Ovary (tissue), 9 donors: ENCODE results near the gene KANK3. TPM values are rescaled to one million over a fixed set of nuclear protein-coding genes. Genes with fewer than 3 reads are reported as not detected.

Experiments
- DNase-seq, 5 donors: peaks; one replicate each; pipeline ENCODE4 v3.0.0-alpha.2; 2019 to 2020
- H3K27ac ChIP-seq, 2 donors: fragments of 200-600 bp; one replicate each; pipeline versions ENCODE4 v1.5.1 to v1.8.0; 2019 to 2022
- H3K27me3 ChIP-seq: fragments of 200-600 bp; one replicate; pipeline ENCODE4 v1.8.0; 2022
- H3K36me3 ChIP-seq: fragments of 200-600 bp; sonication (generic); one replicate; pipeline ENCODE4 v1.5.1; 2019
- H3K4me1 ChIP-seq: one replicate; pipeline ENCODE4 v1.8.1; 2013; ENCODE audit warnings: mild to moderate bottlenecking, moderate library complexity; ENCODE audit not compliant: insufficient read depth
- H3K4me3 ChIP-seq: fragments of 200-600 bp; sonication (generic); one replicate; pipeline ENCODE4 v1.5.1; 2017
- H3K9me3 ChIP-seq, 2 donors: fragments of 200-600 bp in 1 of 2; sonication (generic) in 1 of 2; one replicate each; pipeline versions ENCODE4 v1.5.1 to v1.8.1; 2013 to 2019; ENCODE audit warnings: mild to moderate bottlenecking in 1 of 2, moderate library complexity in 1 of 2
- CTCF ChIP-seq, 3 donors: fragments of 450-650 bp in 2 of 3; fragments of 200-600 bp in 1 of 3; IDR thresholded peaks; one replicate each; pipeline versions ENCODE4 v1.5.1 to v1.8.0; 2016 to 2022; ENCODE audit warnings: antibody characterized with exemption in 3 of 3, mild to moderate bottlenecking in 1 of 3
- EP300 ChIP-seq: sonication (generic); formaldehyde crosslinking; IDR thresholded peaks from one replicate; pipeline ENCODE4 v1.6.1; 2017; ENCODE audit warnings: antibody characterized with exemption
- POLR2A ChIP-seq: fragments of 450-650 bp; IDR thresholded peaks from one replicate; pipeline ENCODE4 v1.6.1; 2017; ENCODE audit warnings: antibody characterized with exemption, mild to moderate bottlenecking, moderate library complexity
- WGBS, 3 donors: extraction: QIAGEN DNeasy Blood & Tissue Kit in 1 of 3; methylation state at CpG; one replicate each; pipeline versions ENCODE4 v1.1.5 to v1.1.7; 2013 to 2017; 5-methylcytosine and 5-hydroxymethylcytosine counted together
- intact Hi-C, 4 donors: fragments of 100-400 bp; cut with DNase I; formaldehyde crosslinking; loops; one replicate each; pipeline versions ENCODE4 v1.11.0 to v1.15.1; 2022 to 2023
- polyA plus RNA-seq, 2 donors: library from polyadenylated mRNA; stranded (reverse); fragments of 200-250 nt in 1 of 2; fragments of 350-450 nt in 1 of 2; fragmentation: Illumina TruSeq in 1 of 2; extraction: RNeasy Lipid Tissue Mini Kit (QIAGEN cat#74804) in 1 of 2; gene quantifications; one replicate each; pipeline ENCODE4 v1.2.3, GENCODE V29; 2013 to 2014
- total RNA-seq, 7 donors: library from RNA; depleted of rRNA in 2 of 7; stranded (reverse); fragments of >200 nt in 2 of 7; fragmentation: NEBNext Ultra II Directional in 3 of 7; extraction: Animal tissue kit (Norgen Biotek cat#: 25700) in 3 of 7; gene quantifications; one replicate each; pipeline versions ENCODE4 v1.1.0 to v1.2.4, GENCODE V29; 2016 to 2023
- donor health status: DM: no; HTN: no; CAD: no; lungs with moderate emphysema.
- donor health status: DM: no; HTN: no; CAD: no.
- donor health status: Bipolar disorder and iron deficiency.
- donor health status: DM: yes; HTN: yes; CAD: no.
- donor health status: DM: no; HTN: no; CAD: no.
- donor health status: DM: yes; HTN: yes; CAD: no.

Gene KANK3
- total and polyA plus RNA-seq, 9 donors: 0.73 to 11.7 (median 4.3) TPM

- intact Hi-C loops: no loop called here
- 93 to 98% (median 95%) methylated on average over 7 to 11 of the region's 11 CpGs for WGBS, 3 donors
- Histone ChIP-seq H3K27ac (no peak overlapping the region), H3K36me3 (no peaks in the 10 kb centered on the region), H3K9me3 (no peaks in the 10 kb centered on the region), H3K4me1 (peaks cover 41% of the 10 kb centered on the region), H3K27me3 (no peaks in the 10 kb centered on the region), H3K4me3 (no peak overlapping the region)
- no peak for DNase-seq
- TF ChIP-seq CTCF (IDR thresholded peaks at IDR 0.05) (no peak), EP300 (no peak), POLR2A (no peak)
Observed at GRCh38 chr19:8366121-8366581, 23.1 kb upstream of the KANK3 start.

DNA sequence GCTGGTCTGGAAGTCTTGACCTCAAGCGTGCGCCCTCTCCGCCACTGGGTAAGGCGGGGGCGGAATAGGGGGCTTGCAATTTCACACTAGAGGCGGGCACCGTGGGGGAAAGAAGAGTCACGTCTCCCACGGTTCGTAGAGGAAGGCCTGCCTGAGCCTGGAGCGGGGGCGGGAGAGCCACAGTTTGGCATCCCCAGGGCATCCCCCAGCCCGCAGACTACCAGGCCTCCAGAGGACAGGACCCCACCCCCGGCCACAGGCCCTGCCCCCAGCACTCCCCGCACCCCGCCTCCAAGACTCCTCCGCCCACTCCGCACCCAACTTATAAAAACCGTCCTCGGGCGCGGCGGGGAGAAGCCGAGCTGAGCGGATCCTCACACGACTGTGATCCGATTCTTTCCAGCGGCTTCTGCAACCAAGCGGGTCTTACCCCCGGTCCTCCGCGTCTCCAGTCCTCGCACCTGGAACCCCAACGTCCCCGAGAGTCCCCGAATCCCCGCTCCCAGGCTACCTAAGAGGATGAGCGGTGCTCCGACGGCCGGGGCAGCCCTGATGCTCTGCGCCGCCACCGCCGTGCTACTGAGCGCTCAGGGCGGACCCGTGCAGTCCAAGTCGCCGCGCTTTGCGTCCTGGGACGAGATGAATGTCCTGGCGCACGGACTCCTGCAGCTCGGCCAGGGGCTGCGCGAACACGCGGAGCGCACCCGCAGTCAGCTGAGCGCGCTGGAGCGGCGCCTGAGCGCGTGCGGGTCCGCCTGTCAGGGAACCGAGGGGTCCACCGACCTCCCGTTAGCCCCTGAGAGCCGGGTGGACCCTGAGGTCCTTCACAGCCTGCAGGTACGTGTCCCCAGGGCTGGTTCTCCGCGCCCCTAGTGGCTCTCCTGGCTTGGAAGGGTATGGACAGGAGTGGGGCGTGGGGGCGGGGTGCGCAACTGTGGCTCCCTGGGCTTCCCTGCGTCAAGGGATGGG is 21.0 kb upstream of the KANK3 start, which contains the start of gene ANGPTL4:
TSS of gene ANGPTL4 (plus strand) at position 353 of the 969 bp plus-strand sequence. CDS start at position 520, 167 bp downstream.
- DNase-seq: peak in 4 of 5 donors; percentile 36 to 79 (median 62)
- Histone ChIP-seq H3K27me3 (no peaks in the 10 kb centered on the region), H3K36me3 (no peaks in the 10 kb centered on the region), H3K4me3 (peak within 1 kb of the TSS; percentile 55), H3K4me1 (peaks cover 36% of the 10 kb centered on the region), H3K9me3 (no peaks in the 10 kb centered on the region), H3K27ac (no peak within 1 kb of the TSS)
- no peak for TF ChIP-seq CTCF (IDR thresholded peaks at IDR 0.05)
- no peak for TF ChIP-seq EP300
- TF ChIP-seq POLR2A: peak; percentile 58
- WGBS, 3 donors: 1 to 2% (median 1%) methylated on average over 74 to 81 of the region's 81 CpGs
- intact Hi-C loops: no loop called here

- DNase-seq: peak; percentile 58 to 86 (median 76)
- H3K4me1 ChIP-seq: peaks cover 24% of the 10 kb centered on the region
Observed at GRCh38 chr19:8361921-8362793, 19.1 kb upstream of the KANK3 start.

More at GRCh38 chr19:8361921-8362793, 19.1 kb upstream of the KANK3 start:
- no peaks in the 10 kb centered on the region for H3K36me3 ChIP-seq
- WGBS, 3 donors: 39 to 52% (median 49%) methylated on average over 12 of the region's 12 CpGs
- intact Hi-C loops: no loop called here
- no peak overlapping the region for H3K4me3 ChIP-seq
- no peaks in the 10 kb centered on the region for H3K9me3 ChIP-seq
- TF ChIP-seq CTCF (IDR thresholded peaks at IDR 0.05): no peak
- TF ChIP-seq EP300: peak; percentile 76
- no peaks in the 10 kb centered on the region for H3K27me3 ChIP-seq
- H3K27ac ChIP-seq: no peak overlapping the region
